GM12878 (cell line): ENCODE measurements around the gene KIAA2012. TPM values are rescaled to one million over a fixed set of nuclear protein-coding genes. Genes with fewer than 3 reads are reported as not detected.

Experiments
- ATAC-seq: fragments of 200-7000 bp; cut with Tn5 transposase; 3 replicates; pipeline ENCODE4 v1.9.1; 2020; ENCODE audit warnings: mild to moderate bottlenecking, moderate library complexity
- BruUV-seq: library from RNA; stranded (reverse); fragments of 400-500 nt; replicated peaks from 2 replicates; lab custom pipeline; 2021; lab: Mats Ljungman, UMichigan
- CTCF ChIA-PET: fragments of 300-600 bp; sonication (Branson Sonifier 250); formaldehyde crosslinking; extraction: SDS; loops from one replicate; lab custom pipeline; 2021; ENCODE audit warnings: inconsistent platforms; lab: Yijun Ruan, JAX
- POLR2A ChIA-PET: fragments of 350-600 bp; formaldehyde crosslinking; extraction: SDS; loops from one replicate; lab custom pipeline; 2021; ENCODE audit warnings: inconsistent platforms; lab: Charles Lee
- RAD21 ChIA-PET: fragments of 300-600 bp; sonication (Branson Sonifier 250); formaldehyde crosslinking; loops from one replicate; lab custom pipeline; 2023; ENCODE audit warnings: antibody characterized with exemption; ENCODE audit not compliant: unreplicated experiment; lab: Charles Lee
- SMC1A ChIA-PET: fragments of 300-600 bp; sonication (Branson Sonifier 250); formaldehyde crosslinking; loops from one replicate; lab custom pipeline; 2023; ENCODE audit not compliant: unreplicated experiment, uncharacterized antibody; lab: Charles Lee
- DNase-seq: peaks from one replicate; pipeline ENCODE4 v3.0.0-alpha.2; 2011; ENCODE audit warnings: low read depth, low spot score
- FAIRE-seq: peaks from 3 replicates; lab custom pipeline; 2011; peaks lifted over from hg19 to GRCh38; lab: Jason Lieb, UNC
- H2AFZ ChIP-seq: 2 replicates; pipeline ENCODE4 v1.6.0; 2011; ENCODE audit warnings: low read depth, low read length, control low read depth; ENCODE audit not compliant: control insufficient read depth
- H3K27ac ChIP-seq: 2 replicates; pipeline ENCODE4 v1.5.1; 2011; ENCODE audit warnings: control low read depth; ENCODE audit not compliant: control insufficient read depth, insufficient read depth
- H3K27me3 ChIP-seq, 2 experiments: replicated peaks in 1 of 2; 2 replicates each; pipeline versions ENCODE4 v1.6.0 to v1.6.1; 2011; ENCODE audit warnings: low read length in 1 of 2; ENCODE audit not compliant: control insufficient read depth in 2 of 2, insufficient read depth in 2 of 2
- H3K36me3 ChIP-seq, 2 experiments: 2 replicates each; pipeline ENCODE4 v1.5.1; 2011; ENCODE audit warnings: low read length in 1 of 2; ENCODE audit not compliant: control insufficient read depth in 2 of 2, insufficient read depth in 2 of 2
- H3K4me1 ChIP-seq: 2 replicates; pipeline ENCODE4 v1.6.1; 2011; ENCODE audit warnings: mild to moderate bottlenecking, low read length, moderate library complexity, mixed read lengths; ENCODE audit not compliant: control insufficient read depth, insufficient read depth
- H3K4me2 ChIP-seq: 2 replicates; pipeline ENCODE4 v1.6.0; 2011; ENCODE audit warnings: control low read depth; ENCODE audit not compliant: control insufficient read depth, insufficient read depth
- H3K4me3 ChIP-seq: fragments of 200-600 bp; sonication (generic); 2 replicates; pipeline ENCODE4 v1.5.1; 2016
- H3K79me2 ChIP-seq: 2 replicates; pipeline ENCODE4 v1.6.0; 2011; ENCODE audit warnings: low read length; ENCODE audit not compliant: control insufficient read depth, insufficient read depth
- H3K9ac ChIP-seq: 2 replicates; pipeline ENCODE4 v1.8.0; 2011; ENCODE audit warnings: low read length, control low read depth, mixed read lengths; ENCODE audit not compliant: control insufficient read depth, insufficient read depth
- H3K9me3 ChIP-seq: replicated peaks from 3 replicates; pipeline ENCODE4 v1.5.1; 2011; ENCODE audit warnings: mild to moderate bottlenecking, low read length; ENCODE audit not compliant: control insufficient read depth, insufficient read depth
- H4K20me1 ChIP-seq: 2 replicates; pipeline ENCODE4 v1.6.0; 2011; ENCODE audit not compliant: control insufficient read depth, insufficient read depth
- ATF7 ChIP-seq: fragments of 450-650 bp; IDR thresholded peaks from 2 replicates; pipeline ENCODE4 v1.6.1; 2016; ENCODE audit warnings: low read depth, mild to moderate bottlenecking
- IKZF1 ChIP-seq: fragments of 450-650 bp; conservative IDR thresholded peaks from 2 replicates; pipeline ENCODE4 v1.6.1; 2017; ENCODE audit warnings: antibody characterized with exemption, mild to moderate bottlenecking
- MEF2A ChIP-seq: IDR thresholded peaks from 2 replicates; pipeline ENCODE4 v1.6.1; 2011; ENCODE audit warnings: low read depth, mild to moderate bottlenecking, low read length, moderate library complexity; ENCODE audit not compliant: insufficient read depth
- NFYA ChIP-seq: IDR thresholded peaks from 2 replicates; pipeline ENCODE4 v1.6.1; 2011; ENCODE audit warnings: low read depth, mild to moderate bottlenecking, low read length, improper control_type of control experiment, borderline replicate concordance
- SUZ12 ChIP-seq: fragments of 200-600 bp; sonication (generic); IDR thresholded peaks from one replicate; pipeline ENCODE4 v1.6.1; 2018; ENCODE audit warnings: antibody characterized with exemption, mild to moderate bottlenecking; ENCODE audit not compliant: unreplicated experiment
- ZZZ3 ChIP-seq: IDR thresholded peaks from 2 replicates; pipeline ENCODE4 v1.6.1; 2011; ENCODE audit warnings: low read depth; ENCODE audit not compliant: control insufficient read depth, insufficient read length
- WGBS: methylation state at CpG from one replicate; pipeline ENCODE4 v1.1.6; 2016; ENCODE audit warnings: low lambda C conversion rate; ENCODE audit not compliant: insufficient replicate concordance, insufficient coverage; ENCODE audit errors: missing lambda C conversion rate; 5-methylcytosine and 5-hydroxymethylcytosine counted together
- in situ Hi-C: fragments of 300-500 bp; cut with MboI; formaldehyde crosslinking; loops from 9 replicates; pipeline ENCODE4 v1.14.3; 2018; ENCODE audit warnings: mixed read lengths
- intact Hi-C: fragments of 100-400 bp; cut with micrococcal nuclease; formaldehyde crosslinking; loops from one replicate; pipeline ENCODE4 v1.14.2; 2022; ENCODE audit not compliant: unreplicated experiment
- polyA plus RNA-seq, 11 experiments: library from polyadenylated mRNA; depleted of rRNA in 4 of 11; unstranded in 6 of 11; stranded (reverse) in 5 of 11; fragments of >200 nt; fragmentation: Nextera tagmentation in 4 of 11; fragmentation: Illumina TruSeq in 1 of 11; extraction: Ambion mirVana in 4 of 11; extraction: Trizol in 1 of 11; gene quantifications; 1 replicate in 1 of 11; 2 replicates in 10 of 11; pipeline versions ENCODE4 v1.2.1 to v1.2.3, GENCODE V29; 2011 to 2016; ENCODE audit warnings: inconsistent platforms in 2 of 11, missing spikeins in 2 of 11, low read depth in 1 of 11
- total RNA-seq, 4 experiments: library from RNA; depleted of rRNA in 3 of 4; stranded (reverse); fragments of >200 nt in 3 of 4; fragmentation: Illumina TruSeq in 1 of 4; extraction: Trizol in 1 of 4; gene quantifications; 2 replicates each; pipeline versions ENCODE4 v1.2.1 to v1.2.3, GENCODE V29; 2013 to 2021
- TF ChIP-seq, protein P1 (sequence below): fragments of 450-650 bp; IDR thresholded peaks from 2 replicates; pipeline ENCODE4 v1.6.1; 2018; ENCODE audit warnings: borderline replicate concordance, mild to moderate bottlenecking; ENCODE audit not compliant: partially characterized antibody
- TF ChIP-seq, protein P2 (sequence below): IDR thresholded peaks from 2 replicates; pipeline ENCODE4 v1.6.1; 2011; ENCODE audit warnings: low read depth, low read length, improper control_type of control experiment, borderline replicate concordance

Gene KIAA2012
- total and polyA plus RNA-seq, 10 of the 15 experiments (the other 5 are each of a cell fraction or from before 2014, with no cell fraction given): 0.03 TPM; not detected in 9

DNA sequence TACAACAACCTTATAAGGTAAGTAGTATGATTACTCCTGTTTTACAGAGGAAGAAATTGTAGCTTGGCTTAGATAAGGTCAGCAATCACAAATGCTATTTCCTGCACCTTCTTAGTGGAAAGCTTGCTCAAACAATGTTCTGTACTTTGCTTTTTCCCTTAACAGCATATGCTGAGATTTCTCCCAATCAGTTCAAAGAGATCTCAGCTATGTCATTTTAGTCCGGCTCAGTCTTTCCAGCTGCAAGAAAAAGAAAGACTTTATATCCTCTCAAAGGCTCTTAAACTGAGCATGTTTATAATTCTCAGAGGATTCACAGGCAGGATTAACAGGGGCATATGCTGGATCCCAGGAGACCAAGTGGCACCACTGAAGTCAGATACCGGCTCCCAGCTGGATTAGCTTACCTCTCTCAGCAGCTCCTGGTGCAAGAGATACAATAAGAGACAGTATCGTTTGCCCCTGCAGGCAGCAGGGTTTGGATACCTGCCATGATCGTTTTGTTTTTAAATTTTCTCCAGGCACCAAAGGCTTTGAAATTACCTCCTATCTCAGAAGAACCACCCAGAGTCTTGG, 29.5 kb downstream of the KIAA2012 start:
- BruUV-seq: no TSS peak
- WGBS: 41% methylated on average over 4 of the region's 4 CpGs
- intact Hi-C loops (loop anchor here (5.0 kb wide), 1 partner anchor 135 kb away; no protein-coding TSS in a partner anchor), in situ Hi-C loops (no loop called here)
- ChIA-PET RAD21 (interaction anchor here (1.1 to 1.4 kb wide), 2 partner anchors 60 to 242 kb away, joined by 3 to 7 read pairs; no protein-coding TSS in a partner anchor), SMC1A (interaction anchor here (0.7 to 2.7 kb wide), 9 partner anchors 10 to 242 kb away, joined by 3 to 11 read pairs (median 3); no protein-coding TSS in a partner anchor), CTCF (interaction anchor here (0.7 to 6.1 kb wide), 13 partner anchors 8 to 243 kb away, joined by 3 to 51 read pairs (median 7); no protein-coding TSS in a partner anchor), POLR2A (no interaction called here)
- Histone ChIP-seq H3K27me3 (peaks cover 2 to 3% of the 10 kb centered on the region in 2 experiments; a peak in 1 of 4 replicates), H3K9ac (no peak overlapping the region), H3K9me3 (no peaks in the 10 kb centered on the region), H3K36me3 (no peaks in the 10 kb centered on the region), H3K4me3 (no peak overlapping the region), H2AFZ (no peak overlapping the region), H3K4me2 (no peak overlapping the region), H3K79me2 (no peaks in the 10 kb centered on the region), H3K27ac (no peak overlapping the region), H4K20me1 (no peaks in the 10 kb centered on the region), H3K4me1 (no peaks in the 10 kb centered on the region)
- DNase-seq: no peak
- no peak for ATAC-seq
- no peak for FAIRE-seq
- TF ChIP-seq NFYA (no peak), ZZZ3 (no peak), IKZF1 (no peak), SUZ12 (no peak), MEF2A (no peak), ATF7 (no peak)
- TF ChIP-seq, protein P1, sequence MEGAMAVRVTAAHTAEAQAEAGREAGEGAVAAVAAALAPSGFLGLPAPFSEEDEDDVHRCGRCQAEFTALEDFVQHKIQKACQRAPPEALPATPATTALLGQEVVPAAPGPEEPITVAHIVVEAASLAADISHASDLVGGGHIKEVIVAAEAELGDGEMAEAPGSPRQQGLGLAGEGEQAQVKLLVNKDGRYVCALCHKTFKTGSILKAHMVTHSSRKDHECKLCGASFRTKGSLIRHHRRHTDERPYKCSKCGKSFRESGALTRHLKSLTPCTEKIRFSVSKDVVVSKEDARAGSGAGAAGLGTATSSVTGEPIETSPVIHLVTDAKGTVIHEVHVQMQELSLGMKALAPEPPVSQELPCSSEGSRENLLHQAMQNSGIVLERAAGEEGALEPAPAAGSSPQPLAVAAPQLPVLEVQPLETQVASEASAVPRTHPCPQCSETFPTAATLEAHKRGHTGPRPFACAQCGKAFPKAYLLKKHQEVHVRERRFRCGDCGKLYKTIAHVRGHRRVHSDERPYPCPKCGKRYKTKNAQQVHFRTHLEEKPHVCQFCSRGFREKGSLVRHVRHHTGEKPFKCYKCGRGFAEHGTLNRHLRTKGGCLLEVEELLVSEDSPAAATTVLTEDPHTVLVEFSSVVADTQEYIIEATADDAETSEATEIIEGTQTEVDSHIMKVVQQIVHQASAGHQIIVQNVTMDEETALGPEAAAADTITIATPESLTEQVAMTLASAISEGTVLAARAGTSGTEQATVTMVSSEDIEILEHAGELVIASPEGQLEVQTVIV: no peak
- TF ChIP-seq, protein P2, sequence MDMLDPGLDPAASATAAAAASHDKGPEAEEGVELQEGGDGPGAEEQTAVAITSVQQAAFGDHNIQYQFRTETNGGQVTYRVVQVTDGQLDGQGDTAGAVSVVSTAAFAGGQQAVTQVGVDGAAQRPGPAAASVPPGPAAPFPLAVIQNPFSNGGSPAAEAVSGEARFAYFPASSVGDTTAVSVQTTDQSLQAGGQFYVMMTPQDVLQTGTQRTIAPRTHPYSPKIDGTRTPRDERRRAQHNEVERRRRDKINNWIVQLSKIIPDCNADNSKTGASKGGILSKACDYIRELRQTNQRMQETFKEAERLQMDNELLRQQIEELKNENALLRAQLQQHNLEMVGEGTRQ: no peak
